ENCODE results near the gene GPRC5A.

- no peak for TF ChIP-seq CTCF (IDR thresholded peaks at IDR 0.05)
- no peak for TF ChIP-seq POLR2AphosphoS5 (IDR thresholded peaks at IDR 0.05)
Measured at GRCh38 chr12:12965836-12966235, 74.5 kb downstream of the GPRC5A start.

All from breast epithelium (tissue), 3 donors.